HG03558 (cell line): ENCODE results near the gene KRT3.
"Not testable (repeated sequence)": the region's sequence is repeated elsewhere in the genome, so short reads cannot be mapped to it uniquely, and the experiment has no call there.

Experiments
- ATAC-seq: cut with Tn5 transposase; IDR thresholded peaks from one replicate; pipeline ENCODE4 v1.9.1; 2021; ENCODE audit warnings: moderate number of reproducible peaks; ENCODE audit not compliant: unreplicated experiment; ENCODE audit errors: extremely low read depth

Gene KRT3

GRCh38 chr12:52799505-52800211 lies 3.7 kb upstream of the KRT3 start:
- no peak for ATAC-seq

GRCh38 chr12:52798671-52799504 lies 3.0 kb upstream of the KRT3 start:
- ATAC-seq = no peak

- no peak for ATAC-seq
Measured at GRCh38 chr12:52798003-52798670, 2.2 kb upstream of the KRT3 start.

GRCh38 chr12:52797529-52797894 lies 1.6 kb upstream of the KRT3 start:
- ATAC-seq = no peak

- no peak for ATAC-seq
Measured at GRCh38 chr12:52796839-52797528, 1.1 kb upstream of the KRT3 start.

GRCh38 chr12:52796429-52796794 lies 495 bp upstream of the KRT3 start:
- no peak for ATAC-seq

GRCh38 chr12:52795332-52795674 lies 614 bp downstream of the KRT3 start:
- ATAC-seq = not testable (repeated sequence)

GRCh38 chr12:52794479-52795331 lies 1.2 kb downstream of the KRT3 start:
- ATAC-seq = no peak

GRCh38 chr12:52792185-52793029 lies 3.5 kb downstream of the KRT3 start:
- no peak for ATAC-seq

- no peak for ATAC-seq
Measured at GRCh38 chr12:52791271-52792184, 4.4 kb downstream of the KRT3 start.

- ATAC-seq = no peak
Measured at GRCh38 chr12:52790427-52791270, 5.3 kb downstream of the KRT3 start.

GRCh38 chr12:52789637-52790426 lies 6.1 kb downstream of the KRT3 start:
- no peak for ATAC-seq

- ATAC-seq = no peak
Measured at GRCh38 chr12:52788876-52789636, 6.9 kb downstream of the KRT3 start.

GRCh38 chr12:52788192-52788875 lies 7.6 kb downstream of the KRT3 start:
- no peak for ATAC-seq
